K562 (cell line): ENCODE data around the gene MYO1B. TPM values are rescaled to one million over a fixed set of nuclear protein-coding genes. Genes with fewer than 3 reads are reported as not detected.

Source experiments
- ATAC-seq: fragments of 200-7000 bp; cut with Tn5 transposase; 3 replicates; pipeline ENCODE4 v1.9.1; 2020; ENCODE audit warnings: moderate library complexity
- BruUV-seq: library from RNA; stranded (reverse); fragments of 400-500 nt; replicated peaks from 2 replicates; lab custom pipeline; 2021; lab: Mats Ljungman, UMichigan
- CTCF ChIA-PET: fragments of 300-600 bp; formaldehyde crosslinking; extraction: SDS; loops from one replicate; lab custom pipeline; 2021; ENCODE audit warnings: low intra/inter-chr PET ratio; lab: Yijun Ruan, JAX
- POLR2A ChIA-PET: fragments of 300-600, 350-650 bp; sonication (Branson Sonifier 250); formaldehyde crosslinking; extraction: SDS; loops from one replicate; lab custom pipeline; 2021; ENCODE audit warnings: antibody characterized with exemption, inconsistent platforms; lab: Yijun Ruan, JAX
- DNase-seq, 4 experiments: peaks; one replicate each; pipeline versions ENCODE4 v3.0.0 to v3.0.0-alpha.2; 2011 to 2018; ENCODE audit warnings: low spot score in 3 of 4, mixed read lengths in 3 of 4; ENCODE audit errors: extremely low read depth in 1 of 4
- FAIRE-seq: peaks from 2 replicates; lab custom pipeline; 2011; peaks lifted over from hg19 to GRCh38; lab: Jason Lieb, UNC
- H2AFZ ChIP-seq: 2 replicates; pipeline ENCODE4 v1.6.0; 2011; ENCODE audit warnings: low read depth, low read length, control low read depth, inconsistent platforms
- H3K27ac ChIP-seq: fragments of 200-600 bp; 3 replicates; pipeline ENCODE4 v1.8.0; 2011; ENCODE audit warnings: low read depth, mild to moderate bottlenecking, control low read depth, inconsistent platforms, low read length, moderate library complexity, mixed read lengths; ENCODE audit errors: extremely low read depth
- H3K27me3 ChIP-seq, 2 experiments: fragments of 300-600 bp in 1 of 2; 2 replicates in 1 of 2; 3 replicates in 1 of 2; pipeline versions ENCODE4 v1.6.0 to v1.8.0; 2011; ENCODE audit warnings: inconsistent platforms in 2 of 2, low read length in 2 of 2, mild to moderate bottlenecking in 1 of 2, mixed read lengths in 1 of 2, moderate library complexity in 1 of 2; ENCODE audit not compliant: control insufficient read depth in 2 of 2, insufficient read depth in 2 of 2
- H3K36me3 ChIP-seq: fragments of 300-600 bp; 3 replicates; pipeline ENCODE4 v1.8.0; 2011; ENCODE audit warnings: mild to moderate bottlenecking, low read length, inconsistent platforms; ENCODE audit not compliant: control insufficient read depth, insufficient read depth
- H3K4me1 ChIP-seq, 2 experiments: fragments of 200-600 bp in 1 of 2; replicated peaks in 1 of 2; 2 replicates in 1 of 2; 3 replicates in 1 of 2; pipeline versions ENCODE4 v1.5.1 to v1.8.0; 2011; ENCODE audit warnings: inconsistent platforms in 2 of 2, low read length in 2 of 2, mild to moderate bottlenecking in 1 of 2, mixed read lengths in 1 of 2, moderate library complexity in 1 of 2; ENCODE audit not compliant: control insufficient read depth in 2 of 2, insufficient read depth in 2 of 2
- H3K4me2 ChIP-seq: 2 replicates; pipeline ENCODE4 v1.6.1; 2011; ENCODE audit warnings: low read length, control low read depth, inconsistent platforms, mixed read lengths; ENCODE audit not compliant: insufficient read depth
- H3K4me3 ChIP-seq: fragments of 200-600 bp; sonication (generic), shearing (Covaris generic); 2 replicates; pipeline ENCODE4 v1.5.1; 2016; ENCODE audit warnings: control low read depth, inconsistent platforms
- H3K79me2 ChIP-seq: fragments of 200-600 bp; 3 replicates; pipeline ENCODE4 v1.8.0; 2011; ENCODE audit warnings: low read length, inconsistent platforms; ENCODE audit not compliant: control insufficient read depth, insufficient read depth
- H3K9ac ChIP-seq, 2 experiments: 2 replicates each; pipeline versions ENCODE4 v1.6.0 to v1.6.1; 2011; ENCODE audit warnings: low read depth in 2 of 2, low read length in 2 of 2, control low read depth in 1 of 2, inconsistent platforms in 1 of 2, mild to moderate bottlenecking in 1 of 2, mixed read lengths in 1 of 2; ENCODE audit not compliant: insufficient read depth in 1 of 2
- H3K9me1 ChIP-seq: one replicate; pipeline ENCODE4 v1.6.0; 2011; ENCODE audit warnings: inconsistent platforms, mild to moderate bottlenecking, low read length, moderate library complexity; ENCODE audit not compliant: control insufficient read depth, insufficient read depth
- H3K9me3 ChIP-seq: replicated peaks from 2 replicates; pipeline ENCODE4 v1.5.1; 2011; ENCODE audit warnings: low read depth, low read length, inconsistent platforms; ENCODE audit not compliant: control insufficient read depth, insufficient read depth
- H4K20me1 ChIP-seq: replicated peaks from 2 replicates; pipeline ENCODE4 v1.6.1; 2011; ENCODE audit warnings: low read length, inconsistent platforms, mixed read lengths; ENCODE audit not compliant: control insufficient read depth, insufficient read depth
- CEBPB ChIP-seq: fragments of 450-650 bp; IDR thresholded peaks from 2 replicates; pipeline ENCODE4 v1.6.1; 2016; ENCODE audit warnings: missing genetic modification characterization, missing compliant biosample characterization
- CEBPG ChIP-seq, 3 experiments: fragments of 200-800 bp in 1 of 3; sonication (Bioruptor generic) in 1 of 3; sonication (generic) in 1 of 3; formaldehyde crosslinking in 1 of 3; IDR thresholded peaks in 2 of 3; conservative IDR thresholded peaks in 1 of 3; 2 replicates each; pipeline versions ENCODE4 v1.6.1 to v1.8.0; 2016 to 2022; ENCODE audit warnings: missing compliant biosample characterization in 2 of 3, missing genetic modification characterization in 2 of 3, mild to moderate bottlenecking in 1 of 3, missing genetic modification reagents in 1 of 3
- E2F6 ChIP-seq, 2 experiments: IDR thresholded peaks; 2 replicates each; pipeline ENCODE4 v1.6.1; 2011; ENCODE audit warnings: borderline replicate concordance in 1 of 2, control low read depth in 1 of 2, low read depth in 1 of 2, low read length in 1 of 2, mild to moderate bottlenecking in 1 of 2, mixed read lengths in 1 of 2, moderate library complexity in 1 of 2; ENCODE audit not compliant: insufficient read depth in 1 of 2, insufficient read length in 1 of 2, poor library complexity in 1 of 2, severe bottlenecking in 1 of 2; ENCODE audit errors: extremely low read depth in 1 of 2
- PRPF4 ChIP-seq: fragments of 200-400 bp; formaldehyde crosslinking; IDR thresholded peaks from one replicate; pipeline ENCODE4 v1.6.1; 2017; ENCODE audit warnings: low read length, low read depth, mild to moderate bottlenecking; ENCODE audit not compliant: insufficient read depth, poor library complexity, severe bottlenecking
- WGBS: fragments of 100-300 bp; shearing (Covaris generic); methylation state at CpG from one replicate; pipeline ENCODE4 v1.1.6; 2016; ENCODE audit warnings: low coverage, mixed read lengths; ENCODE audit not compliant: insufficient coverage; ENCODE audit errors: missing lambda C conversion rate; 5-methylcytosine and 5-hydroxymethylcytosine counted together
- in situ Hi-C: fragments of 300-500 bp; cut with MboI; formaldehyde crosslinking; loops from 4 replicates; pipeline ENCODE4 v1.15.0; 2018; ENCODE audit warnings: inconsistent platforms, mixed read lengths
- intact Hi-C: fragments of 100-400 bp; cut with micrococcal nuclease; formaldehyde crosslinking; loops from 2 replicates; pipeline ENCODE4 v1.14.2; 2022
- polyA plus RNA-seq, 8 experiments: library from polyadenylated mRNA; depleted of rRNA in 4 of 8; stranded (reverse) in 5 of 8; unstranded in 3 of 8; fragments of >200 nt; fragmentation: Nextera tagmentation in 2 of 8; fragmentation: Illumina TruSeq in 1 of 8; extraction: Ambion mirVana in 2 of 8; extraction: Trizol in 1 of 8; gene quantifications; 2 replicates each; pipeline versions ENCODE4 v1.2.1 to v1.2.3, GENCODE V29; 2011 to 2014; ENCODE audit warnings: inconsistent platforms in 1 of 8, missing spikeins in 1 of 8
- total RNA-seq, 7 experiments: library from RNA; depleted of rRNA in 6 of 7; stranded (reverse); fragments of >200 nt in 6 of 7; fragmentation: Illumina TruSeq in 2 of 7; extraction: Trizol in 2 of 7; gene quantifications; 2 replicates each; pipeline versions ENCODE4 v1.2.1 to v1.2.3, GENCODE V29; 2011 to 2021; ENCODE audit warnings: low replicate concordance in 1 of 7

MYO1B gene
- total and polyA plus RNA-seq, 9 of the 15 experiments (the other 6 are each of a cell fraction or from before 2014, with no cell fraction given) = 0.04 to 0.33 (median 0.20) TPM; not detected in 5

DNA sequence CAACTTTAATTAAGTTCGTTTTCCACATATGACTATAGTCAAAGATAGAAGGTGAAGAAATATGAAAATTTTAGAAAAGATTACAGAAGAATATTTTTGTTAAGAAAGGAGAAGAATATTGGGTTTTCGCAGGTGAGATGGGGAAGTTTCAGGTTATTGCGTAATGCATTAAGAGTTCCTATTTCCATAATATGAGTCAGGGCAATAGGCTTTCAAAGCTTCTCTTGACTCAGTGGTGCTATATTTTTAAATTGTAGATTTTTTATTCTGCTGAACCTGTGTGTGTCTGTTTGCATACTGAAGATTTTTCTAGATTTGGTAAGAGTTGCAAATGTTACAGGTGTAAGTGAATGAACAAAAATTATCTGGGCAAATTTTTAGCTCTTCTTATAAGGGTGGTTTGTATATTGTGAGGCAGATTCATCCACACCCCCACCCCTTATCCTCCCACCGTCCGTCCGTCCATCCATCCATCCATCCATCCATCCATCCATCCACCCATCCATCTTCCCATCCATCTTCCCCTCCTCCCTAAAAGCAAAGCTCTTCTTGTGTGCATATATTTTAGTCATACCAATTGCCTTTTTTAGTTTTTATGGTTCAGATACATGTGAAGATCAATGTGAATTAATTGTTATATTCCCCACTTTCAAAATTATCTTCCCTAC lies 69.6 kb downstream of the MYO1B start:
- no peak for FAIRE-seq
- Histone ChIP-seq H2AFZ (no peak overlapping the region), H3K9me3 (no peaks in the 10 kb centered on the region), H3K27ac (no peak overlapping the region), H3K27me3 (no peaks in the 10 kb centered on the region; a peak in 1 of 5 replicates), H3K4me2 (no peak overlapping the region), H3K4me3 (no peak overlapping the region), H3K36me3 (no peaks in the 10 kb centered on the region), H3K79me2 (no peaks in the 10 kb centered on the region), H3K9ac (no peak overlapping the region), H3K4me1 (no peaks in the 10 kb centered on the region), H3K9me1 (no peaks in the 10 kb centered on the region), H4K20me1 (no peaks in the 10 kb centered on the region)
- ChIA-PET CTCF (no interaction called here), POLR2A (interaction anchor here (1.3 kb wide), 1 partner anchor 17 kb away, joined by 3 read pairs; no protein-coding TSS in a partner anchor)
- 11% methylated on average over 6 of the region's 6 CpGs for WGBS
- ATAC-seq = no peak
- intact Hi-C loops (no loop called here), in situ Hi-C loops (no loop called here)
- peak; percentile 82 for TF ChIP-seq CEBPB (tag)
- no peak for TF ChIP-seq E2F6 (IDR thresholded peaks at IDR 0.05; ENCODE audit: borderline replicate concordance in 1 of 2, extremely low read depth in 1 of 2, insufficient read depth in 1 of 2, insufficient read length in 1 of 2, low read depth in 1 of 2, low read length in 1 of 2, poor library complexity in 1 of 2, severe bottlenecking in 1 of 2)
- no peak for TF ChIP-seq PRPF4
- no peak for TF ChIP-seq CEBPG (CRISPR knock-in tag; IDR thresholded peaks at IDR 0.05)
- peak; percentile 48 to 92; a peak in 3 of 4 replicates for TF ChIP-seq CEBPG (tag; conservative IDR thresholded peaks at IDR 0.05 in 1 of 2, IDR thresholded peaks at IDR 0.05 in 1 of 2)
- no peak for DNase-seq
- BruUV-seq = no TSS peak
